KOPT-K1 (cell line): Measurements from ENCODE around the gene SLC26A3.

Experiments
- H3K27ac ChIP-seq: fragments of 200-600 bp; sonication (generic); 2 replicates; pipeline ENCODE4 v1.5.1; 2016; ENCODE audit warnings: antibody characterized with exemption, mild to moderate bottlenecking, low read depth, low read length; ENCODE audit not compliant: poor library complexity, severe bottlenecking
- H3K36me3 ChIP-seq: fragments of 200-600 bp; sonication (generic); 2 replicates; pipeline ENCODE4 v1.5.1; 2017; ENCODE audit warnings: antibody characterized with exemption, mild to moderate bottlenecking, low read length, moderate library complexity; ENCODE audit not compliant: insufficient read depth
- H3K9me3 ChIP-seq: fragments of 200-600 bp; sonication (generic); 2 replicates; pipeline ENCODE4 v1.5.1; 2017; ENCODE audit warnings: antibody characterized with exemption, low read length, mild to moderate bottlenecking; ENCODE audit not compliant: insufficient read depth, poor library complexity, severe bottlenecking

The SLC26A3 gene

DNA sequence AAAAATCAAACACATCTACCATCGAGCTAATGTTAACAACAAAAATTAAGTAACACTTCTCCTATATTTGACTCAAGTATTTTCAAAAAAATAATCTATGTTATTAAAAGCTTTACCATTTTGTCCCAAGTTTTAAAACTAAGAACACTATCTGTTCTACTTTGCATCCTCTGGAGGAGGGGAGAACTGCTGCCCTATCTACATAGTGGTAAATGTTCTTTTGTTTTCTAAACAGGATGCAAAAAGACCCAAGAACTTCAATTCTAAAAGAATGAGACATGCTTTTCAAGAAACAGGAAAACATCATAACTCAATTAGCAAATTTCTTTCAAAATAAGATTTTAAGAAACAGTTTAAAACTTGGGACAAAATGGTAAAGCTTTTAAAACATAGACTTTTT lies 14.8 kb downstream of the SLC26A3 start:
- H3K27ac ChIP-seq = no peak overlapping the region
- no peaks in the 10 kb centered on the region for H3K36me3 ChIP-seq
- H3K9me3 ChIP-seq = no peaks in the 10 kb centered on the region

DNA sequence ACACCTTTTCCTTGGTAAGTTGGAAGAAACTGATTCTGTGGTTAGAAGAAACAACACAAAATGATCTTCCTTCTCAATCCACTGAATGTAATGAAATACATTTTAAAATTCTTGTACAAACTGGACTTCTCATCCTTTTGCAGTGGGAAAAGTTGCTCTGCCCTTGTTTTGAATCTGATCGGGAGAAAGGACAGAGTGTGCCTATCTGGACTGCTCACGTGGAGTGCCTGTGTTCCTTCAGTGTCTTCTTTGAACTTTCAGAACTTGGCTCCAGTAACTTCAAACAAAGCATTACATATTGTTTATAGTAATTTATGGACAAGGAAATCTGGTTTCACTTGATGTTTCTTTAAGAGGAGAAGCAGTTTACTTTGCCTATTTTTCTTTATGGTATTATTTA lies 17.1 kb downstream of the SLC26A3 start:
- no peaks in the 10 kb centered on the region for H3K9me3 ChIP-seq
- H3K27ac ChIP-seq = no peak overlapping the region
- no peaks in the 10 kb centered on the region for H3K36me3 ChIP-seq

DNA sequence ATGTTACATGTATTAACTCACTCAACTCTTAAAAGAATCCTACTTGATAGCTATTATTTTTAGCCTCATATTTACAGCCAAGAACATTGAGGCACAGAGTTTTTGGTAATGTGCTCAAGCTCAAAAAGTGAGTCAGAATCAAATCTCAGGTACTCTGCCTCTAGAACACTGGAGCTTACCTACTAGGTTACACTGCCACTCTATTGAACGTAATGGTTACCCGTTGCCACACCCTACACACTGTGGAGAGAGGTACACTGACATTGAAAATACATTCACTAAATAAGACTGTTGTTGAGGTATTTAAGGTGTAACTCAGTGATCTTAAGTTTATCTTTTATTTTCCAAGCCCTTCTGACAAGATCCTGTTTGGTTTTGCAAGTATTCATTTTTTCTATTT lies 17.9 kb downstream of the SLC26A3 start:
- Histone ChIP-seq H3K27ac (no peak overlapping the region), H3K9me3 (no peaks in the 10 kb centered on the region), H3K36me3 (no peaks in the 10 kb centered on the region)

DNA sequence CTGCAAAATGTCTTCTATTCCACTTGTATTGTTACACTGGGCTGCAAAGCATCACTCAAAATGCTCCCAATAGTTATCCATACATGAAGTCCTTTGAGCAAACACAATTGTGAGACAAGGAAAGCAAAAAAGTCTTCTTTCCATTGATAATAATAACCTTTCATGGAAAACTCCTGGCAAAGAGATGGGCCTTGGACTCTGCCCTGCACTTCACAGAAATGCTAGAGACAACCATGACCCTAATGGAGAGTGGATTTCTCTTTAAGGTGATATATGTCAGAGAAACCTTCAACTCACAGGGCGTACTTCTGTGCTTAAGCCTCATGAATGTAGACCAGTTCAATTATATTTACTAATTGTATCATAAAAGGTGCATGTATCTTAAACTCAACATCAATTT lies 19.4 kb downstream of the SLC26A3 start:
- no peaks in the 10 kb centered on the region for H3K9me3 ChIP-seq
- no peaks in the 10 kb centered on the region for H3K36me3 ChIP-seq
- H3K27ac ChIP-seq = no peak overlapping the region

DNA sequence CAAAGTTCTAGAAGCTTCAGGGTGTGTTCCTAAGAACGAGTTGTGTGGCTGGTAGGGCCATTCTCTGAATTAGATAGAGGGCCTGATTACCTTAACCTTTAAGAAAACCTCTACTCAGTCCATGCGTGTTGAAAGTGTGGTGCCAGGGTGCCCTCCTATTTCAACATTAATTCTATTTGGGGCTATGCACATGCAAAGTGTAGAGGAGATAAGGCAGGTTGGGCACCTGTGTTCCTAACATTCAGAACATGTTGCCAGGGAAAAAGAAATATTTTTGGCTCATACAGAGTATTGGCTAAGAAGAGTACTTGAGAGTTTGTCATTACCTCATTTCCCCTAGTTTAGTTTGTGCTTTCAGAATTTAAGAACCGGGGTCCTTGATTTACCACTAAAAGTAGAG lies 20.6 kb downstream of the SLC26A3 start:
- Histone ChIP-seq H3K9me3 (no peaks in the 10 kb centered on the region), H3K36me3 (no peaks in the 10 kb centered on the region), H3K27ac (no peak overlapping the region)

DNA sequence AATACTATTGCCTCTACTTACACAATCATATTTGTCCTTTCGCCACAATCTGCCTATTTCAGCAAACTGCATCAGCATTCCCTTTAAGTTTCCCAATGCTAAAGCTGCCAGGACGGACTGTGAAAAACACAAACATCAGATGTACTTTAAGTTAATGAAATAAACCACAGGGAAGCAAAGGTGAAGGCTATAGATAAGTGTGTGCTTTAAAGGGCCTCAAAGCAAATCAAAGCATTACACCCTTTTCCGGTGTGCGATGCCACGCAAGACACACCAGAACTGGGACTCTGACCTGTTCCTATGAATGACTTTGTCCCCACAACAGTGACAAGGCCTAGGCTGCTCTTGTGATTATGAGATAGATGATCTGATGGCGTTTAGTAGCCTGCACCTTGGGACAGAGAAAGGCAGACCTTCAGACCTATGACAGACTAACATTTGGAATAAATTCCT lies 23.4 kb downstream of the SLC26A3 start:
- no peak overlapping the region for H3K27ac ChIP-seq

DNA sequence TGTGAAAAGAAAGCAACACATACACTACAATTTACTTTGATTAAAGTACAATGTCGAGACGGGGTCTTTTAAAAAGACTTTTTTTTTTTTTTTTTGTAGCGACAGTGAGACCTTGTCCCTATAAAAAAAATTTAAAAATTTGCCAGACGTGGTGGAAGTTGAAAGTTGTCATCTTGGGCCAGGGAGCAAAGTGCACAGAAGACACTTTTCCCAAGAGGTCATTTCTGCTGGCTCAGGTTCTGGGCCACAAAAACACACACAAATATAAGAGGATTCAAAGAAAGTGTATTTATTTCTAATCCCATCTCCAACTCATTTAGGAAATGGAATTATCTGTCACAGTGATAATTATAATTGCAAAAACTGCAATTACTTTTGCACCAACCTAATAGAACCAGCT lies 24.7 kb downstream of the SLC26A3 start:
- Histone ChIP-seq H3K9me3 (no peaks in the 10 kb centered on the region), H3K27ac (no peak overlapping the region), H3K36me3 (no peaks in the 10 kb centered on the region)

More for the DNA sequence above, 23.4 kb downstream of the SLC26A3 start:
- Histone ChIP-seq H3K36me3 (no peaks in the 10 kb centered on the region), H3K9me3 (no peaks in the 10 kb centered on the region)

DNA sequence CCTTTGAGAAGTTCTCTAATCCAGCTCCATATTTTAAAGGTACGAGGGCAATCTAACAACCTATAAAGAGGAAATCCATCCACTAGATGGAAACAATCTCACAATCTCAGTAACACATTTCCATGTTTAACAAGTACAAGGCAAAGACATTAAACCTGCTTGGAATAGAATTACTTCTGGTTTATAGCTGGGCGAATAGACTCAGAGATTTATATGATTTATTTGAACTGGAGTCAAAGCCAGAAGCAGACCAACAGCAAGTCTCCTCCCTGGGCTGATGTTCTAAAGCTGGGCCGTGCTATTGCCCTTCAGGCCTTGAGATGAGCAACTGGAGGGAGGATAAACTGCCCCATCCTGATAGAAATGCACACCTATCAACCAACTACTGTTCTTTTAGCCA lies 25.3 kb downstream of the SLC26A3 start:
- Histone ChIP-seq H3K36me3 (no peaks in the 10 kb centered on the region), H3K9me3 (no peaks in the 10 kb centered on the region)

DNA sequence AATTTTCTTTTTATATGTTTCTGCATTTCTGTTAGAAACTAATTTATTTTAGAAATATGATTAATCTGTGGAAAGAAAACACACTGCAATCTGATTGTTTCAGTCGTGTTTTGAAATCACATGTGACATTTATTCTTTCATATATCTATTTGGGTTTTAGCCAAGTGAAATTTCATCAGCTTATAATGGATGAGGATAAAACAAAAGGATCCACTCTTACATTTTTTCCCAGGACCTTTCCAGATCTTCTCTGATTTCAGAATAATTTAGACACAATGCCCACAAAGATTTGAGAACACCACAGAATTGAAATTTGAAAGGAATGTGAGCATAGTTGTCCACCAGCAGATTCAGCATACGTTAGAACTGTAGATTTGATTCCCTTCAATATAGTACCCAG lies 30.0 kb downstream of the SLC26A3 start:
- no peak overlapping the region for H3K27ac ChIP-seq
- H3K36me3 ChIP-seq = no peaks in the 10 kb centered on the region
- no peaks in the 10 kb centered on the region for H3K9me3 ChIP-seq

More for the DNA sequence above, 25.3 kb downstream of the SLC26A3 start:
- H3K27ac ChIP-seq = no peak overlapping the region

DNA sequence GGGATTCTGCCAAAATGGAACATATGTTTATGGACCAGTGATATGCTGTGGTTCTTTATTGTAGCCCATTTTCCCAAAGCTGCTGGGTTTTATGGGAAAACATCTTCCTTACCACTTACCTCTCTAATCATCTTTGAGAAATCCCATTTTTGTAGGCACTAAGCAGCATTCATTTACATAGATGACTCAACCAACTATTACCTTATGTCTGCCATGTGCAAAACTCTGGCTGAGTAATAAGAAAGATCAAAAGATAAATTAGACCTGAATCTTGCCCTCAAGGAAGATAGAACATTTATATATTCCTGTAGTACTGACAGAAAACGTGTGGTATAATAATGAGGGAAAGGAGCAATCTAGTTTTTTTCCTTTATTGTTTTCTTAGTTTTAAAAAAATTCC lies 34.8 kb downstream of the SLC26A3 start:
- Histone ChIP-seq H3K36me3 (no peaks in the 10 kb centered on the region), H3K9me3 (no peaks in the 10 kb centered on the region), H3K27ac (no peak overlapping the region)

DNA sequence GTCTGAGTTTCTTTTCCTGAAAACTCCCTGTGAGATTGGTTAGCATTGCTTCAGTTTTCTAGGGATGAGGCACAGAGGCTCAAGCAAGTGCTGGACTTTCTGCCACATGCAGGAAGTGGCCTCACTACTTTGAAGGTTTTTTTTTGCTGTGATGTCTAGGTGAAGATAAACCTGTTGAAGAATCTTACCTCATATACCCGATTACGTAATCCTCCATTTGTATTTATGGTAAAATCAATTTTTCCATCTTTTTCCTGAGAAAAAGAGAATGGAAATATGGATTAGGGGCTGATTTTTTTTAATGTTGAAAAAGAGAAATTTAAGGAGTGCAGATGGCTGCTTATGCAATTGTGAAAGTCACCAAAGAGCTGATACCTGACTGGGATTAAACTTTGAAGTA lies 35.6 kb downstream of the SLC26A3 start:
- H3K9me3 ChIP-seq = no peaks in the 10 kb centered on the region
- H3K27ac ChIP-seq = no peak overlapping the region
- no peaks in the 10 kb centered on the region for H3K36me3 ChIP-seq

DNA sequence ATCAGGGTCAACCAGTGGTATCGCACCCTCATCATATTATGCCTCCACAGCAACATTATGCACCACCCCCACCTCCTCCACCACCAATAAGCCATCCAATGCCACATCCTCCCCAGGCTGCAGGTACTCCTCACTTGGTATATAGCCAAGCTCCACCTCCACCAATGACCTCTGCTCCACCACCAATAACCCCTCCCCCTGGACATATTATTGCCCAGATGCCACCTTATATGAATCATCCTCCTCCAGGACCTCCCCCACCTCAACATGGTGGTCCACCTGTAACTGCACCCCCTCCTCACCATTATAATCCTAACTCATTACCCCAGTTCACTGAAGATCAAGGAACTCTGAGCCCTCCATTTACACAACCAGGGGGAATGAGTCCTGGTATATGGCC lies 44.4 kb downstream of the SLC26A3 start:
- no peak overlapping the region for H3K27ac ChIP-seq
- peaks cover 80% of the 10 kb centered on the region for H3K36me3 ChIP-seq
- no peaks in the 10 kb centered on the region for H3K9me3 ChIP-seq

DNA sequence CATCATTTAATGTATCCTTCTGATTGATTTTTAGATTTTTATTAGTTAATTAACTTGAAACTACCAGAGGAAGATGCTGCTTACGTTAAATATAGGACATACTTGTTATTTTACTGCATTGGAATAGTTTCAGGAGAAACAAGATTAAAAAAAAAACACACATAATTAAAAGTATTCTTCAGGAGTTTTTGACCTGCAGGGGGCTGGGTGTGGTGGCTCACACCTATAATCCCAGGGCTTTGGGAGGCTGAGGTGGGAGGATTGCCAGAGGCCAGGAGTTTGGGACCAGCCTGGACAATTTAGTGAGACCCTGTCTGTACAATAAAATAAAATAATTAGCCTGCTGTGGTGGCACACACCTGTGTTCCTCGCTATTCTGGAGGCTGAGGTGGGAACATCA lies 48.4 kb downstream of the SLC26A3 start:
- no peak overlapping the region for H3K27ac ChIP-seq
- H3K36me3 ChIP-seq = peaks cover 99% of the 10 kb centered on the region
- H3K9me3 ChIP-seq = no peaks in the 10 kb centered on the region

DNA sequence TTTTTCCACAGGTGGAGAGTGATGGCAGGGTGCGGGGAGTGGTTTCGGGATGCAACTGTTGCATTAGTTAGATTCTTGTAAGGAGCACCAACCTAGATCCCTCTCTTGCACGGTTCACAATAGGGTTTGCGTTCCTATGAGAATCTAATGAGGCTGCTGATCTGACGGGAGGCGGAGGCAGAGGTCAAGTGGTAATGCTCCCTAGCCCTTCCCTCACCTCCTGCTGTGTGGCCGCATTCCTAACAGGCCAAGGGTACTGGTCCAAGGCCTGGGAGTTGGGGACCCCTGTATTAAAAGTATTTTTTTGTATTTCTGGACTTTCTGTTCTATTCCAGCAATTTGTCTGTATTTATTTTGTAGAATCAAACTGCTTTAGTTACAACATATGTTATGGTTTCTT lies 51.9 kb downstream of the SLC26A3 start:
- Histone ChIP-seq H3K9me3 (no peaks in the 10 kb centered on the region), H3K36me3 (peaks cover 89% of the 10 kb centered on the region), H3K27ac (no peak overlapping the region)

DNA sequence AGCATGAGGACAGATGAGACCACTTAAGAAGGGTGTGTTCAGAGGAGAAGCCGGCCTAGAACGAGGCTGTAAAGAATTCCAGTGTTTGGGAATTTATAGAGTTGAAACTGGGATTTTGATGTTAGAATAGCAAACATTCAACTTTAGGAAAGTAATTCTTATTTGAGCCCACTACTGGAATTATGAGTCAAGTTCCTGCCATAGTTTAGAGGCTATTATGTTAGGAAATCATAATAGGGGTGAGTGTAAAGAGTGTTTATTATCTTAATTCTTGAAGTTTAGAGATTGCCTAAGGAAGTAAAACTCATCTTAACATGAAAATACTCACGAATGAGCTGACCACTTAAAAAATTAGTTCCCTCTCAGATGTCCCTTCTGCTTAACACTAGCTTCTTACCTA lies 57.0 kb downstream of the SLC26A3 start:
- Histone ChIP-seq H3K36me3 (peaks cover 39% of the 10 kb centered on the region), H3K27ac (no peak overlapping the region), H3K9me3 (no peaks in the 10 kb centered on the region)

DNA sequence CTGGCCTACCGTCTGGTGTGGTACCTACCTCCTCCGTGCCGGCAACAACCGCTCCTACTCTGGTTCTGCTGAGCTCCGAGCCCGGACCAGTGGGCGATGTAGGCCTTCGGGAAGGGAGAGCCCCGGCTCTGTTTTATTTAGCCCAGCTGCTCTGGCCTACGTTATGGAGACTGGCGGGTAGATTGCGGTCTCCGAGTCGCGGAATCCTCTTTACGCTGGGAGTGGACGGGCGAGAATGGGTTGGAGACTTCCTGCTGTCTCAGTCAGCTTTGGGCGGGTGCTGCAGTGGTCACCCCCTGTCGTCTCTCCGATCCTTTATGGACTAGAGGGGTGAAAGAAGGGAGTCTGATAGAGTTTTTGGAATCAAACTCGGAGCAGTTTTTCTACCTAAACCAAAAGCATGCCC lies 58.7 kb downstream of the SLC26A3 start:
- H3K36me3 ChIP-seq = peaks cover 22% of the 10 kb centered on the region
- no peaks in the 10 kb centered on the region for H3K9me3 ChIP-seq
- H3K27ac ChIP-seq = peak overlapping the region; percentile 96
